NCI-H774 (cell line): ENCODE results near the gene UBXN1.

Experiments
- DNase-seq: peaks from one replicate; lab custom pipeline; 2025; lab: John Stamatoyannopoulos, UW

Gene UBXN1

GRCh38 chr11:62645946-62646824 is 32.7 kb downstream of the UBXN1 start, which contains the start of gene GANAB:
Gene GANAB, minus strand, starts transcription at chr11:62646613. Its CDS starts 14 bp downstream, at chr11:62646599.
- peak; percentile 98 for DNase-seq

- no peak for DNase-seq
These were observed 33.3 kb downstream of the UBXN1 start for GRCh38 chr11:62645671-62645945.

GRCh38 chr11:62644220-62644619 is 34.7 kb downstream of the UBXN1 start:
- DNase-seq: no peak

- DNase-seq: no peak
These were observed 46.4 kb downstream of the UBXN1 start for GRCh38 chr11:62632492-62632891.

- DNase-seq: no peak
These were observed 51.2 kb downstream of the UBXN1 start for GRCh38 chr11:62627713-62628112.
